HCT116 (cell line): ENCODE results near the gene SLC38A8.

ENCODE experiments used
- EGR1 ChIP-seq: IDR thresholded peaks from 2 replicates; pipeline ENCODE4 v1.6.1; 2012; ENCODE audit warnings: low read depth
- EZH2 ChIP-seq: fragments of 200-600 bp; sonication (generic); IDR thresholded peaks from 2 replicates; pipeline ENCODE4 v1.6.1; 2017; ENCODE audit warnings: antibody characterized with exemption, mixed run types
- JUND ChIP-seq: IDR thresholded peaks from 2 replicates; pipeline ENCODE4 v1.6.1; 2012
- TCF7L2 ChIP-seq: IDR thresholded peaks from 2 replicates; pipeline ENCODE4 v1.7.0; 2011; ENCODE audit warnings: borderline replicate concordance, inconsistent platforms; ENCODE audit not compliant: insufficient read depth, insufficient read length; ENCODE audit errors: extremely low read depth
- ZFX ChIP-seq: fragments of 450-650 bp; IDR thresholded peaks from 2 replicates; pipeline ENCODE4 v1.6.1; 2017
- TF ChIP-seq, protein P1 (sequence below), 3 experiments: fragments of 200-600 bp in 1 of 3; sonication (generic) in 1 of 3; IDR thresholded peaks in 2 of 3; conservative IDR thresholded peaks in 1 of 3; 2 replicates each; pipeline ENCODE4 v1.5.1; 2012 to 2017; ENCODE audit warnings: low read depth in 2 of 3, low read length in 2 of 3, antibody characterized with exemption in 1 of 3, borderline replicate concordance in 1 of 3, control low read depth in 1 of 3, mild to moderate bottlenecking in 1 of 3, mixed read lengths in 1 of 3, mixed run types in 1 of 3, moderate library complexity in 1 of 3; ENCODE audit not compliant: insufficient read depth in 1 of 3
- TF ChIP-seq, protein P2 (sequence below): IDR thresholded peaks from 2 replicates; pipeline ENCODE4 v1.6.1; 2012; ENCODE audit warnings: low read depth

DNA sequence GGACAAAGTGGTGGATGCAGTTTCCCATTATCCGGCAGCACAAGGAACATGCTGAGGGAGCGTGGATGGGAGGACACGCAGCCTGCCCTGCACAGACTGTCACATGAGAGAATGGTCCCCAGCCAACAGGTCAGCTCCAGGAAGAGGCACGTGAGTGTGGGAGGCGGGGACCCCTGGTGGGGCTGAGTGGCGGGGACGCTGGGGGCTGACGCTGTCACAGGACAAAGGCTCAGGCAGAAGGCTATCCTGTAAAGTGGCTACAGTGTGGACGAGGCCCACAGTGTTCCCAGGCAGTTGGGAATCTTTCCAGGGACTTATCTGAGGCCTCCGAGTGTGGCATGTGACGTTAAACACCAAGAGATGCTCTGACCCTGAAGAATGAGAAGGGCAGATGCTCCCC lies 43.7 kb upstream of the SLC38A8 start:
- TF ChIP-seq, protein P1, sequence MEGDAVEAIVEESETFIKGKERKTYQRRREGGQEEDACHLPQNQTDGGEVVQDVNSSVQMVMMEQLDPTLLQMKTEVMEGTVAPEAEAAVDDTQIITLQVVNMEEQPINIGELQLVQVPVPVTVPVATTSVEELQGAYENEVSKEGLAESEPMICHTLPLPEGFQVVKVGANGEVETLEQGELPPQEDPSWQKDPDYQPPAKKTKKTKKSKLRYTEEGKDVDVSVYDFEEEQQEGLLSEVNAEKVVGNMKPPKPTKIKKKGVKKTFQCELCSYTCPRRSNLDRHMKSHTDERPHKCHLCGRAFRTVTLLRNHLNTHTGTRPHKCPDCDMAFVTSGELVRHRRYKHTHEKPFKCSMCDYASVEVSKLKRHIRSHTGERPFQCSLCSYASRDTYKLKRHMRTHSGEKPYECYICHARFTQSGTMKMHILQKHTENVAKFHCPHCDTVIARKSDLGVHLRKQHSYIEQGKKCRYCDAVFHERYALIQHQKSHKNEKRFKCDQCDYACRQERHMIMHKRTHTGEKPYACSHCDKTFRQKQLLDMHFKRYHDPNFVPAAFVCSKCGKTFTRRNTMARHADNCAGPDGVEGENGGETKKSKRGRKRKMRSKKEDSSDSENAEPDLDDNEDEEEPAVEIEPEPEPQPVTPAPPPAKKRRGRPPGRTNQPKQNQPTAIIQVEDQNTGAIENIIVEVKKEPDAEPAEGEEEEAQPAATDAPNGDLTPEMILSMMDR (IDR thresholded peaks at IDR 0.05 in 2 of 3, conservative IDR thresholded peaks at IDR 0.05 in 1 of 3; ENCODE audit: borderline replicate concordance in 1 of 3, insufficient read depth in 1 of 3, low read depth in 2 of 3, low read length in 2 of 3), result no peak
- TF ChIP-seq JUND (no peak), ZFX (no peak), TCF7L2 (no peak), EZH2 (no peak), EGR1 (no peak)
- TF ChIP-seq, protein P2, sequence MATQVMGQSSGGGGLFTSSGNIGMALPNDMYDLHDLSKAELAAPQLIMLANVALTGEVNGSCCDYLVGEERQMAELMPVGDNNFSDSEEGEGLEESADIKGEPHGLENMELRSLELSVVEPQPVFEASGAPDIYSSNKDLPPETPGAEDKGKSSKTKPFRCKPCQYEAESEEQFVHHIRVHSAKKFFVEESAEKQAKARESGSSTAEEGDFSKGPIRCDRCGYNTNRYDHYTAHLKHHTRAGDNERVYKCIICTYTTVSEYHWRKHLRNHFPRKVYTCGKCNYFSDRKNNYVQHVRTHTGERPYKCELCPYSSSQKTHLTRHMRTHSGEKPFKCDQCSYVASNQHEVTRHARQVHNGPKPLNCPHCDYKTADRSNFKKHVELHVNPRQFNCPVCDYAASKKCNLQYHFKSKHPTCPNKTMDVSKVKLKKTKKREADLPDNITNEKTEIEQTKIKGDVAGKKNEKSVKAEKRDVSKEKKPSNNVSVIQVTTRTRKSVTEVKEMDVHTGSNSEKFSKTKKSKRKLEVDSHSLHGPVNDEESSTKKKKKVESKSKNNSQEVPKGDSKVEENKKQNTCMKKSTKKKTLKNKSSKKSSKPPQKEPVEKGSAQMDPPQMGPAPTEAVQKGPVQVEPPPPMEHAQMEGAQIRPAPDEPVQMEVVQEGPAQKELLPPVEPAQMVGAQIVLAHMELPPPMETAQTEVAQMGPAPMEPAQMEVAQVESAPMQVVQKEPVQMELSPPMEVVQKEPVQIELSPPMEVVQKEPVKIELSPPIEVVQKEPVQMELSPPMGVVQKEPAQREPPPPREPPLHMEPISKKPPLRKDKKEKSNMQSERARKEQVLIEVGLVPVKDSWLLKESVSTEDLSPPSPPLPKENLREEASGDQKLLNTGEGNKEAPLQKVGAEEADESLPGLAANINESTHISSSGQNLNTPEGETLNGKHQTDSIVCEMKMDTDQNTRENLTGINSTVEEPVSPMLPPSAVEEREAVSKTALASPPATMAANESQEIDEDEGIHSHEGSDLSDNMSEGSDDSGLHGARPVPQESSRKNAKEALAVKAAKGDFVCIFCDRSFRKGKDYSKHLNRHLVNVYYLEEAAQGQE, result no peak
